ENCODE data around the gene DSCAM.

DSCAM gene

GRCh38 chr21:40602080-40602479 is 244.9 kb downstream of the DSCAM start:
- no peak for DNase-seq

GRCh38 chr21:40595806-40596205 is 251.2 kb downstream of the DSCAM start:
- no peak for DNase-seq

- DNase-seq = no peak
These were observed 259.1 kb downstream of the DSCAM start for GRCh38 chr21:40587736-40588346.

- DNase-seq = no peak
These were observed 260.4 kb downstream of the DSCAM start for GRCh38 chr21:40586575-40586974.

GRCh38 chr21:40577285-40578043 is 269.5 kb downstream of the DSCAM start:
- DNase-seq = no peak

GRCh38 chr21:40575976-40576375 is 271.0 kb downstream of the DSCAM start:
- DNase-seq = no peak

- DNase-seq = peak; percentile 5
These were observed 277.6 kb downstream of the DSCAM start for GRCh38 chr21:40569357-40569756.

GRCh38 chr21:40568807-40569206 is 278.2 kb downstream of the DSCAM start:
- peak; percentile 73 for DNase-seq

- DNase-seq = peak; percentile 70
These were observed 279.5 kb downstream of the DSCAM start for GRCh38 chr21:40567501-40567900.

GRCh38 chr21:40566486-40566885 is 280.5 kb downstream of the DSCAM start:
- no peak for DNase-seq

GRCh38 chr21:40564318-40564717 is 282.6 kb downstream of the DSCAM start:
- no peak for DNase-seq

- no peak for DNase-seq
These were observed 283.1 kb downstream of the DSCAM start for GRCh38 chr21:40563900-40564299.

GRCh38 chr21:40562242-40563002 is 284.5 kb downstream of the DSCAM start:
- DNase-seq = no peak

GRCh38 chr21:40556442-40556968 is 290.5 kb downstream of the DSCAM start:
- DNase-seq = no peak

GRCh38 chr21:40555021-40555528 is 291.9 kb downstream of the DSCAM start:
- DNase-seq = peak; percentile 86

- DNase-seq = no peak
These were observed 293.2 kb downstream of the DSCAM start for GRCh38 chr21:40553781-40554180.

- DNase-seq = peak; percentile 95
These were observed 298.9 kb downstream of the DSCAM start for GRCh38 chr21:40547906-40548513.

GRCh38 chr21:40546647-40547046 is 300.3 kb downstream of the DSCAM start:
- DNase-seq = no peak

GRCh38 chr21:40540216-40540615 is 306.7 kb downstream of the DSCAM start:
- DNase-seq = no peak

- no peak for DNase-seq
These were observed 312.1 kb downstream of the DSCAM start for GRCh38 chr21:40534886-40535285.

- DNase-seq = no peak
These were observed 315.4 kb downstream of the DSCAM start for GRCh38 chr21:40531431-40532110.

- no peak for DNase-seq
These were observed 315.9 kb downstream of the DSCAM start for GRCh38 chr21:40531016-40531415.

Measured in NCI-H2171 treated with DMSO at 0.1 percent for 48 hours (cell line).